GM20000 (cell line): Measurements from ENCODE around the gene TAPBPL.

Experiments used
- DNase-seq: peaks from one replicate; pipeline ENCODE4 v3.0.0; 2012; ENCODE audit warnings: low spot score
- TF ChIP-seq, protein P1 (sequence below): IDR thresholded peaks from 2 replicates; pipeline ENCODE4 v1.5.1; 2012; ENCODE audit warnings: mild to moderate bottlenecking, control low read depth; ENCODE audit errors: extremely low read depth, missing control alignments

Gene TAPBPL

DNA sequence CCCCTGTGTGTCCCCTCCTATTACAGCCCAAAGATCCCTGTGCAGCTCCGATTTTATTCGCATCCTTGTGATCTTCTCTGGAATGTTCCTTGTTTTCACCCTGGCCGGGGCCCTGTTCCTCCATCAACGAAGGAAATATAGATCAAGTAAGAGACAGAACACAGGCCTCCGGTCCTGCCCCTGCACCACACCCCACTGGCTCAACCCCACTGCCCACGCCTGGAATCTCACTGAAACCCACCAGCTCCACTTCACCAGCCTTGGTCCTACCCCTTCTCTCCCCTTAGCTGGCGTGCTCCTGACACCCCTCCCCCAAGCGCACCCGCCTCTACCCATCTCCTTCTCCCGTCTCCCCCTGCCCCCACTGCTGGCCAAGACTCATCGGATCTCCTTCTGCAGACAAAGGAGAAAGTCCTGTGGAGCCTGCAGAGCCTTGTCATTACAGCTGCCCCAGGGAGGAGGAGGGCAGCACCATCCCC is 934 bp upstream of the TAPBPL start:
- no peak for DNase-seq
- TF ChIP-seq, protein P1, sequence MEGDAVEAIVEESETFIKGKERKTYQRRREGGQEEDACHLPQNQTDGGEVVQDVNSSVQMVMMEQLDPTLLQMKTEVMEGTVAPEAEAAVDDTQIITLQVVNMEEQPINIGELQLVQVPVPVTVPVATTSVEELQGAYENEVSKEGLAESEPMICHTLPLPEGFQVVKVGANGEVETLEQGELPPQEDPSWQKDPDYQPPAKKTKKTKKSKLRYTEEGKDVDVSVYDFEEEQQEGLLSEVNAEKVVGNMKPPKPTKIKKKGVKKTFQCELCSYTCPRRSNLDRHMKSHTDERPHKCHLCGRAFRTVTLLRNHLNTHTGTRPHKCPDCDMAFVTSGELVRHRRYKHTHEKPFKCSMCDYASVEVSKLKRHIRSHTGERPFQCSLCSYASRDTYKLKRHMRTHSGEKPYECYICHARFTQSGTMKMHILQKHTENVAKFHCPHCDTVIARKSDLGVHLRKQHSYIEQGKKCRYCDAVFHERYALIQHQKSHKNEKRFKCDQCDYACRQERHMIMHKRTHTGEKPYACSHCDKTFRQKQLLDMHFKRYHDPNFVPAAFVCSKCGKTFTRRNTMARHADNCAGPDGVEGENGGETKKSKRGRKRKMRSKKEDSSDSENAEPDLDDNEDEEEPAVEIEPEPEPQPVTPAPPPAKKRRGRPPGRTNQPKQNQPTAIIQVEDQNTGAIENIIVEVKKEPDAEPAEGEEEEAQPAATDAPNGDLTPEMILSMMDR: no peak

DNA sequence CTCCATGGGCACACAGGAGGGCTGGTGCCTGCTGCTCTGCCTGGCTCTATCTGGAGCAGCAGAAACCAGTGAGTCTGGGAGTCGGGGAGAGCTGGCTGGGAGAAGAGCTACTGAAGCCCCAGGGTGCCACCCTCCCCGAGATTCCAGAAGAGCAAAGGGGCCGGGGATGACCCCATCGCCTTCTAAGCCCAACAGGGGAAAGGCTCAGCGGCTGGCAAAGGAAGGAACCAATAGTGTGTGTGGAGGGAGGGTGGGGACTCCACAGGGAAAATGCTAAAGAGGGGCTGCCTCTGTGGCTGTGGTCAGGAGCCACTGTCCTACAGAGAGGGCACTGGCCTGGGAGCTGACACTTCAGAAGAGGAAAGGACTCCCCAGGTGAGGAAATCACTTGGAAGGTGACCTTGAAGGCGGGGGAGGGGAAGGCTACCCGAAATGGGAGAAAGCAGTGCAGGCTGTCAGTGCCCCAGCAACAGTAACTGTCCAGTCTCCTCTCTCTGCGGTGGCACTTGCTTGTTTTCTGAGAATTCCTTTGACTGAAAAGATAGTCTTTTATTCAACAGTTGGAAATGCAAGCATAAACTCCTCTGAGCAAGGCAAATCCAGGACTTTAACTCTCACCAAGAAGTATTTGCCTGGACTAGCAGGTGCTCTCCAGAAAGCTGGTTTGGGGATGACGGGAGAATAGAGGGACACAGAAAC is 552 bp downstream of the TAPBPL start:
- DNase-seq: no peak
- TF ChIP-seq, protein P1: no peak

DNA sequence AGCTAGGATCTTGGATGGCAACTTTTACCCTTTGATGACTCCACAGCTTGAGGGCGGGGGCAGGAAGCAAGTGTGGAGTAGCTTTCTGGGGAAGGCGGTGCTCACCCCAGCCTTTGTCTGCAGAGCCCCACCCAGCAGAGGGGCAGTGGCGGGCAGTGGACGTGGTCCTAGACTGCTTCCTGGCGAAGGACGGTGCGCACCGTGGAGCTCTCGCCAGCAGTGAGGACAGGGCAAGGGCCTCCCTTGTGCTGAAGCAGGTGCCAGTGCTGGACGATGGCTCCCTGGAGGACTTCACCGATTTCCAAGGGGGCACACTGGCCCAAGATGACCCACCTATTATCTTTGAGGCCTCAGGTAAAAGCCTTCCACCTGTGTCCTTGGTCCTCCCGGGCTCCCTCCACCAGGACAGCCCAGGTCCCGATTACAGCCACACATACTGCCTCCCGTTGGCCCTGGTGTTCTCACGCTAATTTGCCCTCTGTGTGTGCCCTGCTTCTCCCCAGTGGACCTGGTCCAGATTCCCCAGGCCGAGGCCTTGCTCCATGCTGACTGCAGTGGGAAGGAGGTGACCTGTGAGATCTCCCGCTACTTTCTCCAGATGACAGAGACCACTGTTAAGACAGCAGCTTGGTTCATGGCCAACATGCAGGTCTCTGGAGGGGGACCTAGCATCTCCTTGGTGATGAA is 1.2 kb downstream of the TAPBPL start:
- DNase-seq: no peak
- TF ChIP-seq, protein P1: no peak

DNA sequence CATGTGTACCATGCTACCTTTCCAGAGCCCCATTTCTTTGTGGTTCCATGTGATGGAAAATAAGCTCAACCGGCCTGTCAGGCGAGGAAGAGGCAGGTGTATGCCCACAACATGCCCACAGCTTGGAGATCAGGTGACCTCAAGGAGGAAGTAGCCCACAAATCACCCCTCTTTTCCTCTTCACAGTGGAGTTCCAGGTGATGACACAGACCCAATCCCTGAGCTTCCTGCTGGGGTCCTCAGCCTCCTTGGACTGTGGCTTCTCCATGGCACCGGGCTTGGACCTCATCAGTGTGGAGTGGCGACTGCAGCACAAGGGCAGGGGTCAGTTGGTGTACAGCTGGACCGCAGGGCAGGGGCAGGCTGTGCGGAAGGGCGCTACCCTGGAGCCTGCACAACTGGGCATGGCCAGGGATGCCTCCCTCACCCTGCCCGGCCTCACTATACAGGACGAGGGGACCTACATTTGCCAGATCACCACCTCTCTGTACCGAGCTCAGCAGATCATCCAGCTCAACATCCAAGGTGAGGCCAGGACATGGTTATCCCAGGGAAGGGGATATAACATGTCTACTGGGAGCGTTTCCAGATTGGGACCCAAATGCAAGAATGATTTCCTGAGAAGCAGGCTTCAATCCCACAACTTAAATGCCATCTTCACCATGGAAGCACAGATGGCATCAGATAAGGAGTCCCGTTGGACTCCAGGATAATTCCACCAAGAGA is 5.5 kb downstream of the TAPBPL start:
- DNase-seq: no peak
- TF ChIP-seq, protein P1: no peak

DNA sequence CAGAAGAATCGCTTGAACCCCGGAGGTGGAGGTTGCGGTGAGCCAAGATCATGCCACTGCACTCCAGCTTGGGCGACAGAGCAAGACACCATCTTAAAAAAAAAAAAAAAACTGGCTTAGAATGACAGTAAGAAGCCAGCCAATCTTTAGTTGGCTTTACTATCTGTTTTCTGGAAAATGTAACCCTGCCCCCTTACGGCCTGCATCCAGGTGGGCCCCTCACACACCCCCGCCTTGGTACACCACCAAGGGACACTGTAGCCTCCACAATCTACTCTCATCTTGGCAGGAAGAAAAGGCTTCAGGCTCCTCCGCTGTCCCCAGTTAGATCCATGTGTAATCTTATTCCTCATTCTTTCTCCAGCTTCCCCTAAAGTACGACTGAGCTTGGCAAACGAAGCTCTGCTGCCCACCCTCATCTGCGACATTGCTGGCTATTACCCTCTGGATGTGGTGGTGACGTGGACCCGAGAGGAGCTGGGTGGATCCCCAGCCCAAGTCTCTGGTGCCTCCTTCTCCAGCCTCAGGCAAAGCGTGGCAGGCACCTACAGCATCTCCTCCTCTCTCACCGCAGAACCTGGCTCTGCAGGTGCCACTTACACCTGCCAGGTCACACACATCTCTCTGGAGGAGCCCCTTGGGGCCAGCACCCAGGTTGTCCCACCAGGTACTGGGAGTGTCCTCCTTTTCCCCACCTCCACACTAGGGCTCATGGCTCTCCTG is 6.6 kb downstream of the TAPBPL start:
- TF ChIP-seq, protein P1: no peak

DNA sequence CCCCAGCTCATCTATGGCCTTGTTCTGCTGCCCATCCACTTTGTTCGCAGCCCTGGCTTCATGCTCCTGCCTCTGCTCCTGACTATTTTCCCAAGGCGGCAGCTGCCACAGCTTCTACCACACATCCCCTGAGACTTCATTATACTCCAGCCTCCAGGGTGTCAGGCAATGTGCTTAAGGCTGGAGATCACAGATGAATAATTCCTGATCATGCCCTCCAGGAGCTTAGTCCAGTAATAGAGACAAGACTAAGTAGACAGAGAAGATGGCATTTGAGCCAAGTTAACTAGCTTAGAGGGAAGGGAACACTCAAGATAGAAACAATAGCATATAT is 7.1 kb downstream of the TAPBPL start:
- DNase-seq: no peak
- TF ChIP-seq, protein P1: no peak

More for the DNA sequence above, 6.6 kb downstream of the TAPBPL start:
- DNase-seq: no peak
